ENCODE results near the gene HJURP.

The HJURP gene

DNA sequence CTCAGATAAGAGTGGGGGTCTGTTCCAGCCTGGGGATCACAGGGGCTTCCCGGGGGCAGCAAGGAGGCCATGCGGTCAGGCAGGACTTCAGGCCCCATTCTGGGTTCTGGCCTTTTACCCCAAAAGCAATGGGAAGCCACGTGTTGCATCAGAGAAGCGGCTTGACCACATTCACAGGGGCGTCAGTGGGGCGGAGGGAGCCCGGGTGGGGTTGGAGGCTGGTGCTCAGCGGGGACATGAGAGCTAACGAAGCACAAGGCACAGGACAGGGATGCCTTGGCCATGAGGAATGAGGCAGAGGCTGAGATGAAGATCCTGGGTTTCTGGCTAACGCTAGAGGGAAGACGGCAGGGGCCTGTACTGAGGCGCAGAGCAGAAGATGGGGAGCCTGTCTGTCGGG, 6.1 kb downstream of the HJURP start:
- FAIRE-seq = no peak

- FAIRE-seq = no peak
Measured at GRCh38 chr2:233847248-233847898, 7.0 kb downstream of the HJURP start.

DNA sequence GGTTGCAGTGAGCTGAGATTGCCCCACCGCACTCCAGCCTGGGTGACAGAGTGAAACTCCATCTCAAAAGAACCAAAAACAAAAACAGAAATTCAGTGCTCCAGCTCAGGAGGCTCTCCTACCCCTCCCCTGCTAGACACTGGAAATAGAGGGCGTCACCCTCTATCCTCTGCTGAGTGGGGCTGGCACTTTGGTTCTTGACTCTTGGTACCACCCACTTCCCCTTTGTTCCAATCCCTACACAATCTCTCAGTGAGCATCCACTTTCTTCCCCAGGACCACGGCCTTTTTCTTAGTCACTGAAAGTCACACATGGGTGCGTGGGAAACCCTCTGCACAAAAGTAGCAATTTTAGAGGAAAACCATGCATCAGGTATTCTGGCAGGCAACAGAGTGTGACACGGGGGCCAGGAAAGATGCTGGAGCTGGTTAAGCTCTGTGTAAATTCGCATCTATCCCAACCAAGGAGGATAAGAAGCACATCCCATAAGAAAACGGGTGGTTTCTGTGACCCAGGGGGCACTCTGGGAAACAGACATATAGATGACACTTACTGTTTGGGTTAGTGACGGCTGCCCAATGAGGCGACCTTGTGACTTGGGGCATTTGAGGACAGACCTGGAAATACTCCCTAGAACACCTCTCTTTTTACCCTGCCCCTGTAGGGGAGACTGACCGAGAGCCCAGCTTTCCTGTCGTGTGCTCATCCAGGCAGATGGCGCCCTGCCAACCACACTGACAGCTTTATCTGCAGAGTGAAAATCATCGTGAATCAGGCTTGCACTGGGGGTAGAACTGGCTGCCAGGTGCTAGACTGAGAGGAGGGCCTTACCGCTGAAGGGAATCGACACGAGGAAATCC, 7.7 kb downstream of the HJURP start:
- FAIRE-seq = no peak

- no peak for FAIRE-seq
Measured at GRCh38 chr2:233845301-233846060, 8.9 kb downstream of the HJURP start.

DNA sequence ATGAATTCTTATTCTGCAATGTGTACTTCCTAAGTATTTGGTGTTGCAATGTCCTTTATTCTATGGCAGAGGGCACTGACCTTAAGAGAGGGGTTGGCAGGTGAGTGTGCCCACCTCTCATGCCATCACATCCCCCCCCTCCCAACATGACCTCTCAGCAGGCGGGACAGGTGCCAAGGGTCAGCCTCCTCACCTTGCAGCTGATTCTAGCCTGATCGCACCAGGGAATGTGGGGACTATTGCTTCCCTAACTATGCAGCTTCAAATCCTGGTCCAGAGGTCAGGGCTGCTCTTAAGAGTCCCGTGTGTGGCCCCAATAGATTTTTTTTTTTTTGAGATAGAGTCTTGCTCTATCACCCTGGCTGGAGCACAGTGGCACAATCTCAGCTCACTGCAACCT, 9.5 kb downstream of the HJURP start:
- no peak for FAIRE-seq

- FAIRE-seq = no peak
Measured at GRCh38 chr2:233844064-233844807, 10.1 kb downstream of the HJURP start.

DNA sequence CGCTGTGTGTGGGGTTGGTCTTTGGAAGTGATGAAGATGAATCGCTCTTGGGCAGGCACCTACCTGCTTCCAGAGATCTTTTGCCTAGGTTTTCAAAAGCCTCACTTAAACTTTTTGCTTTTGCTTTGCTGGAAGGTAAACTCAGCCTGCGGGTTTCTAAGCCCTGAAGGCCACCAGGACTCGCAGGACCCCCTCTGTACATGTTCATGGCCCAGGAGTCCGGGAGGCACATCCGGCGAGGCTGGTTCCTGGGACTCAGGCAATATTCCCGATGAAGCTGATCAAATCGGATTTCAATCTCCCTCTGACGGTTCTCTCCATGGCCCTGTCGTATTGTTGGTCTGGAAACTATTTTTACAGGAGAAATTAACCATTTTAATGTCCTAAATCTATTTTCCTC, 13.2 kb downstream of the HJURP start:
- no peak for FAIRE-seq

- FAIRE-seq = no peak
Measured at GRCh38 chr2:233840520-233840919, 13.8 kb downstream of the HJURP start.

GRCh38 chr2:233839447-233839820, 14.9 kb downstream of the HJURP start:
- FAIRE-seq = no peak

DNA sequence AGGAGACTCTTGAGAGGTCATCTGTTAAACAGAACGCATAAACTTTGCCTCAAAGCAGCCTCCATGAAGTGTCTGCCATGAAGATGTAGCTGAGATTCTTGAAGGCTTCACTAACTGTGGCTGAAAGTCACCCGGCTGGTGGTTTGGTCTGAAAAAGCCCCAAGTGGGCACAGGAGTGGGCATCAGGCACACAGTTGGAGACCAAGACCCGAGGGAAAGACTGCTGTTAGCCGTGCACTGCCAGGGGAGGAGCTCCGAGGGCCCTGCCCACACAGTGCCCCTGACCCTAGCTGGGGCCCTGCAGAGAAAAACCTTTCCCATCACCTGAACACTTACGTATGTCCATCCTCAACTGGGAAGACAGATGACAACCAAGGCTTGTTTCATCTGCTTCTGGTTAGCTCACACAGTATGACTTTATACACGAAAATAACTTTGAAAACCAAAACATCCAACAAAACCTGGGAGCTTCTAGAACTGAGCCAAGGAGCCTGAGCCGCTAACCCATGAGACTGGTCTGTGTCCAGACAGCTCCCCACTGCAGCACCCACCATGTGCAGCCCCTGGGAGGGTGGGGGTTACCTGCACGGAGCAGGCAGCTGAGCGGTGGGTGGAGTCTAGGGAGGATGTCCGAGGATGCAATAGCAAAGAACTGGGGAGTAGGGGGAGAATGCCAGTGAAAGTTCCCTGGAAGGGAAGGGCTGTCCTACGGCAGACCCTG, 15.4 kb downstream of the HJURP start:
- FAIRE-seq = no peak

- FAIRE-seq = no peak
Measured at GRCh38 chr2:233838251-233838650, 16.1 kb downstream of the HJURP start.

GRCh38 chr2:233837694-233838229, 16.6 kb downstream of the HJURP start:
- no peak for FAIRE-seq

DNA sequence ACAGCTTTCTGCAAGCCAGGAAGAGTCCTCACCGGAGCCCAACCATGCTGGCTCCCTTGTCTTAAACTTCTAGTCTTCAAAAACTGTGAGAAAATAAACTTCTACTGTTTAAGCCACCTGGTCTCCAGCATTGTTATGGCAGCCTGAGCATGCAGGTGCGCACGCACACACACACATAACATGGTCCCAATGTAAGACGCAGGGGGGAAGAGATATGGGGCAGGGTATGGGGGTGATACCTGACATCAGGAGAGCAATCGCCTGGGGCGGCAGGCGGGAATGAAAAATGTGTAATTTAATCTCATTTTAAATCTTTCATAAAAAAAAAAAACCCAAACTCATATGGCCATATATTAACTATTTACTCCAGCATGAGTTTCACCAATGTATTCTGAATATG, 18.0 kb downstream of the HJURP start:
- no peak for FAIRE-seq

DNA sequence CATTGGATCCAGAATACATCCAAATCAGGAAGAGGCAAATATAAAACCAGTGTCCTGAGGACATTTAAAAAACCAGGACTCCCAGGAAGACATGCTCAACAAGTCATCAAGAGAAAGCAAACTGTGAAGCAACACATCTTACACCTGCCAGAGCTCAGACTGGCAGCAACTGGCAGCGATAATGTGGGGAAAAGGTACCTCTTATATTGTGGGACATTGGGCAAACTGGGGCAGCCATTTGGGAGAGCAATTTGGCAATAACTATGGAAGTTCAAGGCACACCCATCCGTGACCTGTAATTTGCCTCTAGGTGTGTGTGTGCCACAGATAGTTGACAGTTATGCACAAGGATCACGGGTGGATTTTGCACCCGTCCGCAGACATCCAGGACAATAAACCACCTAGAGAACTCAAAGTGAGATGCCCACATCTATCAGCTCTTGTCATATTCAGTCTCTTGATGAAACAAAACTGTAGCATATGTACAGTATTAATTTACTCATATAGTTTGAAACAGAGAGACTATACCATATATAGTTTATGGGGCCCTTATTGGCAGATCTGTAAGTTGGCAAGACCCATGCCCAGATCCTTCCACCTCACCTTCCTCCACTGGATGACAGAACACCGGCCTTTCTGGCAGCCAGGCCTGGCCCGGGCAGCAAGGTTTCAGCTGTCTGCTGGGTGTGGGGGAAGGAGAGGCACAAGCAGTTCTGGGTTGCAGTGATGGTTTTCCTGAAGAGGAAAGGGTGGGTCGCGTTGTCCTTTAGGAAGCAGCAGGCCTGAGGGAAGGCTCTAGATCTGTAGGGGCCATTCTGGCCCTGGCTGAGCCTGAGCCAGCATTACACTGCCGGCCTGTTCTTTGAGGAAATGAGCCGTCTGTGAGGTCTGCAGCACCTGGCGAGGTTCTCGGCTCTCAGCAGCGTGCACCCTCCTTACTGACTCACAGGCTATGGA, 18.8 kb downstream of the HJURP start:
- no peak for FAIRE-seq

DNA sequence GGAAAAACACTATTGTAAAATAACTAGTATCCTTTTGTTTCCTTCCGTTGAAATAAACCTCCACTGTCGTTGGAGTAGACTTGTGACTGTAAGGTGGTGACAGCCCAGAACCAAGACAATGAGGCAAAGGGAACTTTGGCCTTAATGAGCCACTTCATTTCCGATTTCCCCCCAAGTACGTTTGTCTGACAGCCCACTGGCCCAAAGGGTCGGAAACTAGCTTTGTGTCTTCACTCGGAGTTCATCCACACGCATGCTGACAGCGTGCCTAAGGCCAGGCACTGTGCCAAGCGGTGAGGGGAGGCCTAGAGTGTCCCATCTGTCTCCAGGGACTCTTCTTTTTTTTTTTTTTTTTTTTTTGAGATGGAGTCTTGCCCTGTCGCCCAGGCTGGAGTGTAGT, 21.0 kb downstream of the HJURP start:
- FAIRE-seq = no peak

DNA sequence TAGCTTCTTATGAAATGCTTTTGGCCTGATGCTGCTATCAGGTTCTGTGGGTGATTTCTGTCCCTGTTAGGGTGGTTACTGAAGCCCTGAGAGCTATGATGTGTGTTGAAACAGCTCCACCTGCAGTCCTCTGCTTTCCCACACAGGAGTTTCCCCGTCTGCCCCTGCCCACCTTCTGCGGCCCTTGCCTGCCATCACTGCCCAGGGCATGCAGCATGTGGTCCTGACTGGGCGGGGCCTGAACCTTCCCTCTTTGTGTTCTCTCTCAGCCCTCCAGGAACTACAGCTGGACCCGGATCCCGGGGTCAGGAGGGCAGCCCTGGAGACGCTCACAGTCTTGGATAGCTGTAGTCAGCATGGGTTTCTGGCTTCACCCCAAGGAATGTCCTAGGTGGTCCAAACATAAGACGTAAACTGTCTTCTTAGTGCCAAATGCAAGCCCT, 21.4 kb downstream of the HJURP start:
- FAIRE-seq = no peak

- FAIRE-seq = no peak
Measured at GRCh38 chr2:233832414-233832813, 21.9 kb downstream of the HJURP start.

DNA sequence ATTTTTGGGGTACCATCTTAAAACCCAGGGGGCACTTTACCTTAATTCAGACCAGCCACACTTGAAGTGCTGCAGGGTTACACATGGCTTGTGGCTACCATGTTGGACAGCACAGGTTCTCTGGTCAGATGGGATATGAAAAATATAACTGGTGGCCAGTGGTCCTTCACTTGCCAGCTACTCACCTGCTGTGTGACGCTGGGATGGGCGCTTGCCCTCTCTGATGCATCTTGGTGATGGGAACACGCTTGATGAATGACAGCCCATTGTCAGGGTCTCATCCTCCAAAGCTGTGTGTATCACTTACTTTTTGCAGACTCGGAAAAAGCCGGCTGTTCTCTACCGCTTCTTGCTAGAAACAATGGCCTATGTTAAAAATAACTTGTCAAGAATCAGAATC, 22.5 kb downstream of the HJURP start:
- no peak for FAIRE-seq

DNA sequence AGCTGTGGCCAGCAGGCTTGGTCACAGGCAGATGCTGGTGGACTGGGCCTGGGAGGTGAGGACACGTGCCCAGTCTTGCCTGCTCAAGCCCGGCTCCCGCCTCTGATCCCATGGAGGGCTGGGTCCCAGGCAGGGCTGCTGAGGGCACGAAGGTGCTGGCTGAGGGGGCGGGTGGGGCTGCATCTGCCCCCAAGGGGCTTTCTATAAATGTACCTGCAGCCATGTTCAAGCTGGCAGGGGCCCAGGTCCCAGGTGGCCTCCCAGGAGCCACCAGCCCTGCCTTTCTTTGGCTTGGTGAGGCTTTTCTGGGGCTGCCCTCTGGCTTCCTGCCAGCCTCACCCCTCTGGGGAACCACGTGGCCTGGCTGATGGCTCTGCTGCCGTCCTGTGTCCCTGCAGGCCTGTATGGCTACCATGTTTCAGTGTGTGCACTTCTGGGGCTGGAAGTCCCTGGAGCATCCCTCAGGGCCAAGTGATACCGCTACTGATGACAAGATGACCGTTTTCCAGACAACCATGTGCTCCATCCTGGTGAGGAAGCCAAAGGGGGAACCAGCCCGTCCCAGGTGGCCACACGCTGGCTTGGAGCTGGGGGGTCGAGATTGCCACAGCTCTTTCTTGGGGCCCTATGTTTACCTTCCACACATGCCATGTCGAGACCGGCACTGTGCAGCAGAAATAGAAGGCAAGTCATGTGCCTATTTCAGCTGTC, 23.2 kb downstream of the HJURP start:
- FAIRE-seq = no peak

Data from colon (tissue), 2 donors.